Effector CD4-positive, alpha-beta T cell (primary cell): ENCODE results near the gene GAMT.
"Not testable (repeated sequence)": the region's sequence is repeated elsewhere in the genome, so short reads cannot be mapped to it uniquely, and the experiment has no call there.

Experiments used
- DNase-seq: peaks from one replicate; pipeline ENCODE4 v3.0.0-alpha.2; 2020
- total RNA-seq: gene quantifications from one replicate; lab custom pipeline; 2026; lab: John Stamatoyannopoulos, UW

Gene GAMT
- total RNA-seq = 9.6 reads per million, percentile 31 among the genes with 10 or more reads in this experiment

GRCh38 chr19:1401138-1401888, at the start of gene GAMT:
TSS of gene GAMT (minus strand) at chr19:1401542. CDS start at chr19:1401476, 66 bp downstream.
- peak; percentile 27 for DNase-seq

- no peak for DNase-seq
These were observed 48.4 kb upstream of the GAMT start, which contains the start of gene APC2 for GRCh38 chr19:1449467-1450442. TSS of gene APC2 (plus strand) at chr19:1450121. CDS start at chr19:1453002, 2,881 bp downstream.

DNA sequence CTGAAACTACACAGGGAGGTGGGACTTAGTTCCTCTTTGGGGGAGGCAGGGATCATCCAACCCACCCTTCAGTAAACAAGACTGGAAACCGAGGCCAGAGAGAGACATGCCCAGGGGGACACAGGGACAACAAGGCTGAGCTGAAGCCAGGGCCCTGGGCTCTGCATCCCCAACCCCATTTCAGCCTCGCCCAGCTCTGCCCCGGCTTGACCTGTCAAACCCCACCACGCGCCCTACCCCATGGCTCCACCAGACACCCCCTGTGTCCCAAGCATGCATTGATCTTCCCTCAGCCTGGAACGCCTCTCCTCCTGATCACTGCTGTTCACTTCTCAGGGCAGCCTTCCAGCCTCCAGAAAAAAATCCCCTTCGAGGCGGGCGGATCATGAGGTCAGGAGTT, 46.6 kb upstream of the GAMT start:
- DNase-seq = no peak

GRCh38 chr19:1447504-1447903, 46.2 kb upstream of the GAMT start:
- DNase-seq = no peak

- DNase-seq = peak; percentile 21
These were observed 45.6 kb upstream of the GAMT start for GRCh38 chr19:1446713-1447481.

DNA sequence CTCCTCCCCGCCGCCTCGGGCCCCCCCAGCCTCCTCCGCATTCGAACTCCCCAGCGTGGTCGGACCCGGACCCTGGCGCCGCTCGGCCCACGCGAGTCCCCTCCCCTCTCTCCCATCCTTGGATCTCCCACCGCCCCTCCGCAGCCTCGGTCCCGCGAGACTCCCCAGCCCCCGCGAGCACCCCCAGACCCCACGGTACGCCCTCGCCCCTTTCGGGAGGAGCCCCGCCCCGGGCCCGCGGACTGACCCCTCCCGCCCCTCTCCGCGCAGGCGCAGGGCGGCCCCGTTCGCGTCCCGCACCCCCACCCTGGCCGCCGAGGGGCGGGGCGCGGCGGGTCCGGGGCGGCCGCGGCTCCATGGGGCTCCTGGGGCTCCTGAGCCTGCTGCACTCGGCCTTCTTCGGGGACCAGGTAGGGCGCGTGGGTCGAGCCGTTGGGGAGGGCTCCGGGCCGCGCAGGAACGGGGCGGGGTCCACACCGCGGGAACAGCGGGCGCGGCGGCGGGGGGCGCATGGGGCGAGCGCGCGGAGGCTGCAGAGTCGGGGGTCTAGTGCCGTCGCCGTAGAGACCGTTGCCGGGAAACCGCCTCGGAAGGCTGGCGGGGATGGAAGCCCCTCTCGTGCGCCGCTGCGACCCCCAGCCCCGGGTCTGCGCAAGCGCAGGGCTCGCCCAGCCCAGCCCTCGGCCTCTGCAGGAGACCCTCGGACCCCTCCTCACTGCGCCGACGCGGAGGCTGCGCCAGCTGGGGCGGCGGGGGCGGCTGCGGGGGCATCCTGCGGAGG, 44.8 kb upstream of the GAMT start:
- no peak for DNase-seq

GRCh38 chr19:1445185-1445931, 44.0 kb upstream of the GAMT start:
- DNase-seq = peak; percentile 57

DNA sequence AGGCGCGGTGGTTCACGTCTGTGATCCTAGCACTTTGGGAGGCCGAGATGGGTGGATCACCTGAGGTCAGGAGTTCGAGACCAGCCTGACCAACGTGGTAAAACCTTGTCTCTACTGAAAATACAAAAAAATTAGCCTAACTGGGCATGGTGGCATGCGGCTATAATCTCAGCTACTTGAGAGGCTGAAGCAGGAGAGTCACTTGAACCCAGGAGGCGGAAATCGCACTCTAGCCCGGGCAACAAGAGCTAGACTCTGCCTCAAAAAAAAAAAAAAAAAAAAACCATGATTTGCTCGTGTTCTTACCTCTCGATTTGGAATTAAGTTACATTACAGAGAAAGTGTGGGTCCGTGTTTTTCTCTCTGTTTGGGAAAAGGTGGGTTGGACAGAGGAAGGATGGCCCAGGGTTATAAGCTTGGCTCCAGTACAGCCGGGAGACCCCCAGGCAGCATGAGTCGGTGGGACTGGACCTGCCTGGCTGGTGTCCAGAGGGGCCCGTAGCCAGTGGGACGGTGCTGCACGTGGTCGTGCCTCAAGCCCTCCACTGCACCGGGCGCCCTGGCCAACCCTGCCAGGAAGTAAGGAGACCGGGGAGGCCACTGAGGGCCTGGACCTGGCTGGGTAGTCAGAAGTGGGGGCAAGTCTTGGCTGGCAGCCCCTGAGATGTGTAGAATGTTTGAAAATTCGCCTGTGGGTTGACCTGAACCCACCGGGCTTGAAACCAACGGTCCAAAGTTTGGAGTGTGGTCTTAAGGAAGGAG, 40.5 kb upstream of the GAMT start:
- no peak for DNase-seq

DNA sequence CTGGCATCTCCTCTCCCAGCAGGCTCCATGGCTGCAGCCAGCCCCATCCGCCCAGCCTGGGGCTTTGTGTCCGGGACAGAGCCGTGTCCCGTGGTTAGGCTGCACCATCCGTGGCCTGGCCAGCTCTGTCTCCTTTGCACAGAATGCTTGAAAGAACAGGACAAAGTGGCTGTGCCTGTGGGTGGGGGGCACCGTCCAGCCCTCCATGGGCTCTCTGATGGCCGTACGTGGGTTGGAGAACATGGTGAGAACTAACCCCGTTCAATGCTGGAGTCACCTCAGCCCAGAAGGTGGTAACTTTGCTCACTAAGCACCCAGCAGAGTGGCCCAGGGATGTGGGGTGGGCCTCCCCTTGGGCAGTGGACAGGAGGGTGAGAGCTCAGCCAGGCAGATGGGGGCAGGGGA, 39.7 kb upstream of the GAMT start:
- DNase-seq = no peak

GRCh38 chr19:1440418-1440801, 39.1 kb upstream of the GAMT start:
- no peak for DNase-seq

- not testable (repeated sequence) for DNase-seq
These were observed 38.4 kb upstream of the GAMT start for GRCh38 chr19:1439525-1440417.

- no peak for DNase-seq
These were observed 37.6 kb upstream of the GAMT start for GRCh38 chr19:1438933-1439354.

- DNase-seq = peak; percentile 94
These were observed 36.9 kb upstream of the GAMT start, which contains the start of gene RPS15 for GRCh38 chr19:1438035-1438932. TSS of gene RPS15 (plus strand) at chr19:1438396. CDS start at chr19:1438426, 30 bp downstream.

- DNase-seq = no peak
These were observed 36.3 kb upstream of the GAMT start for GRCh38 chr19:1437609-1438008.

DNA sequence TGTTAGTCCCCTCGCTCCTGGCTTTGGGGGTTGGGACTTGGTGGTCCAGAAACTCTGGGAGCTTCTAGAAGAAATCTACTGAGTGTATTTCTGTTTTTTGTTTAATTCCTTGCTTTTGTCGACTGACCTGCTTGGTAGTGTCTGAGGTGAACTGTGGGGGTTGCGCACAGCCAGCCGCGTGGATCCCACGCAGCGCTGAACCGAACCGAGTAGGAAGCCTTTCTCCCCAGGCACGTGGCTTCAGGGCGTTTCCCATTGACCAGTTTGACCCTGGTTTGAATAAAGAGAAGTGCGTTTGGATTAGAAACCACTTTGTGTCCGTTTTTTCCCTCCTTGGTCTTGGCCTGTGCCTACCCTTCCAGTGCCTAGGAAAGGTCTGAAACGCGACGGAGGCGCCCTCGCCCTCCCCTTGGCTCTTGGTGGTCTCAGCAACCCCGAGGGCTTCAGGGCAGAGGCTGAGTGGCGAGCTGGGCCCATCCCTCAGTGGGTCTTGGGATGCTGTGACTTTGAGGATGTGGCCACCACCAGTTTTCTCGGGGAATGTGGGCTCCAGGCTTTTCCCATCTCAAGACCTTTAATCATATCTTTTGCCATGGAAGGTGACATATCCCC, 34.1 kb upstream of the GAMT start:
- no peak for DNase-seq

DNA sequence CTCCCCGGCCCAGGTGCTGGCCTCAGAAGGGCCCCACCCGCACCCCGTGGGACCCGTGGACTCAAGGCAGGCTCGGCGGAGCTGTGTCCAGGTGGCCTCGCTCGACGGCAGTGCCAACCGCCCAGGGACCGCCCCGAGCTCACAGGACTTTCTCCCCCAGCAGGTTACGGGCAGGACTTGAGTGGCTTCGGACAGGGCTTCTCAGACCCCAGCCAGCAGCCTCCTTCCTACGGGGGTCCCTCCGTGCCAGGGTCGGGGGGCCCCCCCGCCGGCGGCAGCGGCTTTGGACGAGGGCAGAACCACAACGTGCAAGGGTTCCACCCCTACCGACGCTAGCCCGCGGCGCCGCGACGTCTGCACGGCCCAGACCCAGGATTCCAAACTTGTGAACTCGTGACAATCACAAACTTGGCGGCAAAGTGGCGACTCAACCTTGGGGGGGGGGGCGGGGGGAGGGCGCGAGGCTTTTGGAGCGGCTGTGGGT, 33.3 kb upstream of the GAMT start:
- DNase-seq = no peak

- DNase-seq = no peak
These were observed 32.7 kb upstream of the GAMT start for GRCh38 chr19:1434040-1434366.
